ENCODE measurements around the gene CATSPERE.
"Not testable (repeated sequence)": the region's sequence is repeated elsewhere in the genome, so short reads cannot be mapped to it uniquely, and the experiment has no call there.

Gene CATSPERE

DNA sequence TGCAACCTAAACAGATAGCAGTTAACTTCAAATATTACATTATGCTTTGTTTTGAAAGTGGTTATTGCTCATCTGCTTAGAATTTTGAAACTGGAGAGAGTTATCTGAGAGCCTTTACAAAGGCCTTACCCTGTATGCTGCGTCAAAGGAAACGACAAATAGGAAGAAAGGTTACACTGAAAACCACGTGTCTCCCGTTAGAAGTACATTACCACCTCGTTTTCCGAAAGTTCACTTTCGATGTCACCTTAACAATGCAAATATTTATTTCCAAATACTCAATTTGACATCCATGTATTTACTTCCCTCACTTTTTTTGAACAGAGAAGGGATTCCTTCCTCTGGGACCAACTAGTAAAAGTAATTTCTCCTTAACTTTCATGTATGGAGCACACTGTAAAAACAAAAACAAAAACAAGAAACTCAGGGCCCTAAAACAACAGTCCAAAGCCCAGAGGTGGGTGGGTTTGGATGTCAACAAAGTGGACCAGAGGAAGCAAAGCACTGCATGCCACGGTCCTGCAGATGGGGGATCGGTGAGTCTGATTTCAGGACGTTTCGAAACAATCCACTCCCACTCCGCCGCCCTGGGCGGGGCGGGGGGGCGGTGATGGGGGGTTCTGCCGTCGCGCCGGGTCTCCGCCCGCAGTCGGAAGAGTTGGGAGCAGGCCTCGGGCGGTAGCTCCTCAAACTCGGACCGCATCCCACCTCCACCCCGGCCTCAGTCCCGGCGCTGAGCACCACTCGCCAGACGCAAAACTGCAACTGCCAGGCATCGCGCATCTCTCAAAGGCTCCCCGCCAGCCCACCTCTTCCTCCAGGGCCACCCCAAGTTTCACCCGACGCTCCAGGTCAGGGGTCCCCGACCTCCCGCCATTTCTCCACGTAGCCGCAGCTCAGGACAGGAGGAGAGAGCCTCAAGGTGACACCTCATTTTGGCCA is 10.2 kb upstream of the CATSPERE start:
- DNase-seq, result peak in 1 of 2 donors; percentile 30

DNA sequence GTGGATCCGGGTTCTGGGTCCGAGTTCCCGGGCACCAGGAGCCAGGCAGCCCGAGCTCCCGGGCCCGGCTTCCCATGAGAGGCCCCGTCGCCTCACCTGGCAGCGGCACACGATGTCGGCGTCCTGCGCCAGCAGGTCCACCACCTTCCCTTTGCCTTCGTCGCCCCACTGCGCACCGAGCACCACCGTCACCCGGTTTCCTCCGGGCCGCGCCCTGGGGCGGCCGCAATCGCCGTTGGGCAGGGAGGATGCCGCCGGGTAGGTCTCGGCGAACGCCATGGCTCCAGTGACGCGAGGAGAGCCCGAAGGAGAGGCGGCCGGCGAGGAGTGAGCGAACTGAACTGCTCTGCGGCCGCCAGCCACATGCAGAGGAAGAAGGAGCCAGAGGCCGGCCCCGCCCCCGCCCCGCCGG is 9.5 kb upstream of the CATSPERE start, which contains the start of gene ADSS2:
Gene ADSS2, minus strand, starts transcription at position 371 of the 412 bp plus-strand sequence. Its CDS starts 92 bp downstream, at position 279.
- DNase-seq, result no peak

GRCh38 chr1:244451951-244452795 is 8.9 kb upstream of the CATSPERE start:
- peak; percentile 88 to 100 for DNase-seq

DNA sequence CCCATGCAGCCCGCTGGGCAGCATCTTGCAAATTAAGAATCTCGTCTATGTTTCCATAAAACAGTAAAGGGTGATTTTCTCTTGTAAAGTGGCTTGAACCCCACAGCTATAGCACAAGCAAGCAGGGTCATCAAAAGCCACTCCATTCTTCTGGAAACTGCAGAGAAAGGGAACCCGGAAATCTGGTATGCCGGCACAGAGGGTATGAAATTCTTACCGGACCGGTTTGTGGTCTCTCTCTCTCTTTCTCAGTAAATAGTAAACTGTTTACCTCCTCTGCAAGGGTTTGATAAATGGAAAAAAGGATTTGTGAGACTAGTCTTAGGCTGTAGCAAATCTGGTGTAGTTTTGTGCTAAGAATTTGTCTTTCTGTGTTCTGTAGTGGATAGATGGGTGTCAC is 6.7 kb upstream of the CATSPERE start:
- DNase-seq, result no peak

- no peak for DNase-seq
These were observed 4.5 kb upstream of the CATSPERE start for GRCh38 chr1:244456586-244456985.

GRCh38 chr1:244458781-244459180 is 2.3 kb upstream of the CATSPERE start:
- DNase-seq, result no peak

DNA sequence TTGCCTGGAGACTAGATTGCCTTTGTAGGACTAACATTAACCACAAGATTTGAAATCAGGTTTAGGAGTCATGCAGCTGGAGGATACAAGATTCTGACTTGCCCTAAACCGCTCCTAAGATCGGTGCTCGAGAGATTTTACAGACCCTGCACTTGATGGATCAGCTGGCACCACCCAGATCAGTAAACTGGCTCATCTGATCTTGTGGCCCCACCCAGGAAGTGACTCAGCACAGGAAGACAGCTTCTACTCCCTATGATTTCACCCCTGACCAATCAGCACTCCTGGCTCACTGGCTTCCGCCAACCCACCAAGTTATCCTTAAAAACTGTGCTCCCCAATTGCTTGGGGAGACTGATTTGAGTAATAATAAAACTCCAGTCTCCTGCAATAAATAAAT is 876 bp upstream of the CATSPERE start:
- DNase-seq, result peak in 1 of 2 donors; percentile 18

DNA sequence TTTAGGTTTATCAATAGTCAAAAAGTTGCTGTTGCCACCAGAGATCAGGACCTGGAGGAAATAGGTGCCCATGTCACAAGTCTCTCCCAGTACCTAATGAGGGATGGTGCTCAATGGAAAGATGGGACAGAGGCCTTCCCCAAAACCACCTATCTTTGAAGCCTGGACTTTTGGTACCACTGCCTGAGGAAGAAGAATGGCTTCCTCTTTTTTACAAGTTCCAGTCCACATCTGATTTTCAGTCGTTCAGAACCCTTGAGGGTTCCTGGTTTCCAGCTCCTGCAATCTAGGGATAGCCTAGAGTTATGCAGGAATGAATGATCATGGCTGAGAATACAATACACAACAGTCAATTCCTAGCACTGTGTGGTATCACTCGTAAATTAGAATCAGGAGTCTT is 5.7 kb downstream of the CATSPERE start:
- DNase-seq, result no peak

DNA sequence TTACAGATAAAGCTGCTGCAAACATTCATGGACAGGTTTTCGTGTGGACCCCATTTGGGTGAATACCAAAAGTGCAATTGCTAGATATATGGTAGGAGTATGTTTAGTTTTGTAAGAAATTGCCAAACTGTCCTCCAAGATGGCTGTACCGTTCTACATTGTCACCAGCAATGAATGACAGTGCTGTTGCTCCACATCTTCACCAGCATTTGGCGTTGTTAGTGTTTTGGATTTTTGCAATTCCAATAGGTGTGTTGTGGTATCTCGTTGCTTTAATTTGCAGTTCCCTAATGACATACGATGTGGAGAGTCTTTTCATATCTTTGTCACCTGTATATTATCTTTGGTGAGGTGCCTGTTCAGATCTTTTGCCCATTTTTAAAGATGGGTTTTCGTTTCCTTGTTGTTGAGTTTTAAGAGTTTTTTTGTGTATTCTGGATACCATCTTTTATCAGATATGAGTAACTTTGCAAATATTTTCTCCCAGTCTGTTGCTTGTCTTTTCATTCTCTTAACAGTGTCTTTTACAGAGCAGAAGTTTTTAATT is 12.1 kb downstream of the CATSPERE start:
- DNase-seq, result no peak

- not testable (repeated sequence) for DNase-seq
These were observed 23.9 kb downstream of the CATSPERE start for GRCh38 chr1:244484971-244485370.

DNA sequence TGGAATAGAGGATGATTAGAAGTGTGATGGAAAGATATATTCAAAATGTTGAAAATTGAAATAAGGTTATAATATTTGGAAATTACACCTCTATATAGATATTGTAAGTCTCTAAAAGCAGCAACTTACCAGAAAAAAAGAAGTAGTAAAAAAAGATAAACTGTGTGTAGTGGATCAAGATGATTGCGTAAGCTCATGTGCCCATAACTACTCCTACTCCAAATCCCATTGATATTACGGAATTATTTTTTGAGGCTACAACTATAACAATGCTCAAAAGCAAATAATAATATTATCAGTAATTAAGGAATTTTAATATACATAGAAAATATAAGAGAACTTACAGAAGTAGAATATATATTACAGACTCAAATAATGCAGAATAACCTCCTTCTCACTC is 33.6 kb downstream of the CATSPERE start:
- no peak for DNase-seq

DNA sequence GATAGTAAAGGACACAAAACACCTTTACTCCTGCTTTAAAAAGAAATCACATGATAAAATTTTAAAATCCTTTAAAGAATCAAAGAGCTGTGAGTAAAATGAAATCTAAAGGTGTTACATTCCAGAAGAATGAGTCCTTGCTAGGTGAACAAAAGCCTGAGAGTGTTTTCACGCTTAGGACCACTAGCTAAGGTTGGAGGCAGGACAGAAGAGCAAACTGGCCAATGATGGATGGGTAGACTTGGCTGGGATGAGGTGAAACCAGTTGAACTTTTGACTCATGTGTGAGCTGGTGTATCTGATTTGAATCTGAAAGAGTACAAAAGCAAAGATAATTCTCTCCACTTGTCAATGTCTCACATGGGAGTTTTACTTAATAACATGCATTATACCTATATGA is 35.1 kb downstream of the CATSPERE start:
- DNase-seq, result no peak

GRCh38 chr1:244497805-244498204 is 36.7 kb downstream of the CATSPERE start:
- no peak for DNase-seq

GRCh38 chr1:244499484-244499883 is 38.4 kb downstream of the CATSPERE start:
- not testable (repeated sequence) for DNase-seq

DNA sequence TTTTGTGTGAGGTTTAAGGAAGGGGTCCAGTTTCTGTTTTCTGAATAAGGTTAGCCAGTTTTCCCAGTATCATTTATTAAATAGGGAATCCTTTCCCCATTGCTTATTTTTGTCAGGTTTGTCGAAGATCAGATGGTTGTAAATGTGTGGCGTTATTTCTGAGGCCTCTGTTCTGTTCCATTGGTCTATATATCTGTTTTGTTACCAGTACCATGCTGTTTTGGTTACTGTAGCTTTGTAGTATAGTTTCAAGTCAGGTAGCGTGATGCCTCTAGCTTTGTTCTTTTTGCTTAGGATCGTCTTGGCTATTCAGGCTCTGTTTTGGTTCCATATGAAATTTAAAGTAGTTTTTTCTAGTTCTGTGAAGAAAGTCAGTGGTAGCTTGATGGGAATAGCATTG is 39.4 kb downstream of the CATSPERE start:
- not testable (repeated sequence) for DNase-seq

DNA sequence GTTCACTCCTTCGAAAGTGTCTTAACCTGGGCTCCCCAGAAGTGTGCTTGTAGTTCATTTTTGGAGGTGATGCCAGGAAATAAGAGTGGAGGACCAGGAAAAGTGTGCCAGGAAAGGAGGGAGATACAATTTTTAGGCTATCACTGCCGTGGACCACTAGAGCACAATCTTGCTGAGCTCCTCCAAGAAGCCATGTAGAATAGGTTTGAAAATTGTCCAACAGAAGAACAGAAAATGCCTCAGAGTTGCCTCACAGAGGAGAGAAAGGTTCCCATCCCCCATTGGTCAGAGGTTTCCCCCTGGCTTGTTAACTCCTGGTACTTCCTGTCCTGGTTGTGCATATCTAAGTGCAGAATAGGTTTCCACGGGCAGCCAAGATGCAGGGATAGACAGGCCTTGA is 41.6 kb downstream of the CATSPERE start:
- no peak for DNase-seq

- no peak for DNase-seq
These were observed 52.4 kb downstream of the CATSPERE start for GRCh38 chr1:244513493-244513892.

DNA sequence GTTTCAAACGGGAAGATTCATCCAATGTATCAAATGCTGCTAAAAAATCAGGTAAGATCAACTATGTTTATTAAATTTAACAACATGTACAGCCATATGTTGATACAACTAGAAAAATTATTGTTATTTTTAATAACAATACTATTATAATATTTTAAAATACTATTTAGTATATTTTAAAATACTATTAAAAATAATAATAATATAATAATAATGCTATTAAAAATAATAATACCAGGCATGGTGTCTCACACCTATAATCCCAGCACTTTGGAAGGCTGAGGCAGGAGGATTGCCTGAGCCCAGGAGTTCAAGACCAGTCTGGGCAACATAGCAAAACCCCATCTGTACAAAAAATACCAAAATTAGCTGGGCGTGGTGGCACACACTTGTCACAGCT is 54.6 kb downstream of the CATSPERE start:
- no peak for DNase-seq

DNA sequence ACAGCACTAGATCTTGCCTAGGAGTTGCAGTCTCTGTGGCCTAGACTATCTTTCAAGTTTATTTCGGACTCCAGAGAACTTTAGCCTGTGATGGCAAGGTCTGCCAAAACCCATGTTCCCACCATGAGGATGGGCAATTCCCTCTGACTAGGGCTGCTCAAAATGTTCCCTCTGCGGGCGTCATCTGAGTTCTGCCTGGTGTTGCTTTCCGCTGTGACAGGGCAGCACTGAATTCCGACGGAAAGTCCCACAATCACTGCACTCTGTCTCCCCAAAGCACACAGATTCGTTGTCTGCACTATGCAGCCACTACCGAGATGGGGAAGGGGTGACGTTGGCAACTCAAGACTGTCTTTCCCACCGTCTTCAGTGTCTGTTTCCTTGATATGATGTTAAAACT is 75.2 kb downstream of the CATSPERE start:
- DNase-seq, result no peak

DNA sequence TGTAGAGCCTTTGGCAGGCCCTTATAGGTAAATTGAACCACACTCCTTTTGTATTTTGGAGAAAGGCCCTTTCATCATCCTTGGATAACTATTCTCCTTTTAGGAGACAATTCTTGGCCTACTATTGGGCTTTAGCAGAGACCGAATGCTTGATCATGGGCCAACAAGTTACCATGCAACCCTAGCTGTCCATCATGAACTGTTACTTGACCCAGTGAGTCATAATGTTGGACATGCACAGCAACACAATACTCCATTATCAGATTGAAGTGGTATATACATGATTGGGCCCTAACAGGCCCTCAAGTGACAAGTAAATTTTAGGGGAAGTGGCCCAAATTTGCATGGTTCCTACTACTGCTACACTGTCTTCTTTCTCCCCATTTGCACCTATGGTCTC is 84.4 kb downstream of the CATSPERE start:
- DNase-seq, result no peak

DNA sequence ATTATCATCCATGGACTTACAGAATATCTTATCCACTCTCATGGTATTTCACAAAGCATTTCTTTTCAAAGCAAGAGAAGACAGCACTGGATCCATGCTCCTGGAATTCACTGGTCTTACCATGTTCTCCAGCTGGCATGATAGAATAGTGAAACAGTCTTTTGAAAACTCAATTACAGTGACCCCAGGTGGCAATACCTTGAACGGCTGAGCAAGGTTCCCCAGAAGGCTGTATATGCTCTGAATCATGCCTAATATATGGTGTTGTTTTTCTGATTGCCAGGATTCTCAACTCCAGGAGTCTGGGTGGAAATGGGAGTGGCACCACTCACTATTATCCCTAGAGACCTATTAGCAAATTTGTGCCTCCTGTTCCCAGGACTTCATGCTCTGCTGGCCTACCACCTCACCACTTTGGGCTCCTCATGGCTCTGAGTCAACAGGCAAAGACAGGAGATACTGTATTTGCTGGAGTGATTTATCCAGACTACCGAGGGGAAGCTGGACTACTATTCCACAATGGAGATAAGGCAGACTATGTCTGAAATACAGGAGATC is 87.6 kb downstream of the CATSPERE start:
- DNase-seq, result no peak

DNA sequence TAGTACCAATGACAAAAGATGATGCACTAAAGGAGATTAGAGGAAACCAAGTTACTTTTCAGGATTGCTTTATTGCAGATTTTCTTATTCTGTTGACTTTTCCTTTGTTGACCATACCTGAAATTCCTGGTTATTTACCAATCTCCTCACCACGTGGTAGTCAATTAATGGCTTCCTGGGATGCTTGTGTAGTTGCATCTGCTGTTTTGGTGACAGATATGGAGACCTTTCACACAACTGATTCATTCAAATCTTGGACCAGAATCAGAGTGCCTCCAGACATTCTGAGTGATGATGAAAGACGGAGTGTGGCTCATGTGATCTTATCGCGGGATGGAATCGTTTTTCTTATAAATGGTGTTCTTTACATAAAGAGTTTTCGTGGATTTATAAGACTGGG is 91.3 kb downstream of the CATSPERE start:
- DNase-seq, result no peak

- no peak for DNase-seq
These were observed 95.2 kb downstream of the CATSPERE start for GRCh38 chr1:244556263-244556662.

Data from bone marrow (tissue), 2 donors.